Measurements from ENCODE around the gene DLG2.

The DLG2 gene

GRCh38 chr11:84163116-84163515 lies 1464.0 kb downstream of the DLG2 start:
- no peak overlapping the region for H3K27ac Mint-ChIP-seq
- H3K4me1 Mint-ChIP-seq = no peaks in the 10 kb centered on the region
- H3K9me3 Mint-ChIP-seq = peaks cover 11% of the 10 kb centered on the region
- no peak overlapping the region for H3K4me3 Mint-ChIP-seq
- no peaks in the 10 kb centered on the region for H3K27me3 Mint-ChIP-seq (ENCODE audit: low read depth)
- peaks cover 9% of the 10 kb centered on the region for H3K36me3 Mint-ChIP-seq (ENCODE audit: low read depth)
- TF ChIP-seq CTCF (IDR thresholded peaks at IDR 0.05; ENCODE audit: unreplicated experiment in 3 of 3) = no peak

- TF ChIP-seq CTCF (IDR thresholded peaks at IDR 0.05; ENCODE audit: unreplicated experiment in 3 of 3) = no peak
- Mint-ChIP-seq H3K4me1 (peaks cover 14% of the 10 kb centered on the region), H3K36me3 (ENCODE audit: low read depth) (peaks cover 13% of the 10 kb centered on the region), H3K27ac (no peak overlapping the region), H3K9me3 (peaks cover 11% of the 10 kb centered on the region), H3K27me3 (ENCODE audit: low read depth) (no peaks in the 10 kb centered on the region), H3K4me3 (no peak overlapping the region)
Measured at GRCh38 chr11:84157639-84158038, 1469.5 kb downstream of the DLG2 start.

GRCh38 chr11:84146826-84147225 lies 1480.3 kb downstream of the DLG2 start:
- no peak overlapping the region for H3K4me3 Mint-ChIP-seq
- H3K27me3 Mint-ChIP-seq (ENCODE audit: low read depth) = no peaks in the 10 kb centered on the region
- no peak overlapping the region for H3K27ac Mint-ChIP-seq
- TF ChIP-seq CTCF (IDR thresholded peaks at IDR 0.05; ENCODE audit: unreplicated experiment in 3 of 3) = no peak
- H3K36me3 Mint-ChIP-seq (ENCODE audit: low read depth) = no peaks in the 10 kb centered on the region
- H3K9me3 Mint-ChIP-seq = no peaks in the 10 kb centered on the region
- peaks cover 3% of the 10 kb centered on the region for H3K4me1 Mint-ChIP-seq

GRCh38 chr11:84145616-84146185 lies 1481.4 kb downstream of the DLG2 start:
- Mint-ChIP-seq H3K9me3 (no peaks in the 10 kb centered on the region), H3K36me3 (ENCODE audit: low read depth) (no peaks in the 10 kb centered on the region), H3K27me3 (ENCODE audit: low read depth) (no peaks in the 10 kb centered on the region), H3K27ac (peak overlapping the region in 1 of 3 experiments; percentile 7), H3K4me1 (peaks cover 3% of the 10 kb centered on the region), H3K4me3 (no peak overlapping the region)
- no peak for TF ChIP-seq CTCF (IDR thresholded peaks at IDR 0.05; ENCODE audit: unreplicated experiment in 3 of 3)

GRCh38 chr11:84144531-84144930 lies 1482.6 kb downstream of the DLG2 start:
- Mint-ChIP-seq H3K4me3 (no peak overlapping the region), H3K9me3 (no peaks in the 10 kb centered on the region), H3K4me1 (peaks cover 3% of the 10 kb centered on the region), H3K27ac (no peak overlapping the region), H3K36me3 (ENCODE audit: low read depth) (no peaks in the 10 kb centered on the region), H3K27me3 (ENCODE audit: low read depth) (no peaks in the 10 kb centered on the region)
- TF ChIP-seq CTCF (IDR thresholded peaks at IDR 0.05; ENCODE audit: unreplicated experiment in 3 of 3) = no peak

- H3K27me3 Mint-ChIP-seq (ENCODE audit: low read depth) = no peaks in the 10 kb centered on the region
- peaks cover 12% of the 10 kb centered on the region for H3K4me1 Mint-ChIP-seq
- no peak for TF ChIP-seq CTCF (IDR thresholded peaks at IDR 0.05; ENCODE audit: unreplicated experiment in 3 of 3)
- no peak overlapping the region for H3K4me3 Mint-ChIP-seq
- no peaks in the 10 kb centered on the region for H3K9me3 Mint-ChIP-seq
- H3K36me3 Mint-ChIP-seq (ENCODE audit: low read depth) = no peaks in the 10 kb centered on the region
- H3K27ac Mint-ChIP-seq = no peak overlapping the region
Measured at GRCh38 chr11:84142411-84142810, 1484.7 kb downstream of the DLG2 start.

Measured in nephron (organoid).